ENCODE results near the gene KBTBD2.
"Not testable (repeated sequence)": the region's sequence is repeated elsewhere in the genome, so short reads cannot be mapped to it uniquely, and the experiment has no call there.

KBTBD2 gene

DNA sequence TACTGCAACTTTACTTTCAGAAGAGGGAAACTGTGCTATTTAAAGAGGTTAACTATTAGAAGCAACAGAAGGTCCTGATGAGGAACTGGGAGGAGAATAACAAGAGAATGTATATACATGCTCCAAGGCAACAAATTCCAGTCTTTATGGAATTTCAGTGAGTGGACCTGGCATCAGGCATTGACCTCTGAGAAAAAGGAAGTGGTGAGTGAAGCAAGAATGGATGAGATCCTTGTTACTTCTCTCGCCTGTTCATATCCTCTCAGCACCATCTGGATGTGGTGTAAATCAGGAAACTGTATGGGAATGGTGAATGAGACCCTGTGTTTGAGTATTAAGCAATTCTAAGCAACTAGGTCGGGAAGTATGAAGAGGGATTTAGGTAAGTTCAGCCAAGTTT is 30.3 kb upstream of the KBTBD2 start:
- Histone ChIP-seq H3K4me1 (ENCODE audit: control insufficient read depth in 1 of 2, insufficient read depth in 2 of 2, low read length in 2 of 2) (no peaks in the 10 kb centered on the region), H2AFZ (ENCODE audit: insufficient read depth, low read length, poor library complexity) (no peak overlapping the region), H2BK12ac (ENCODE audit: low read length) (no peak overlapping the region), H3K4me2 (ENCODE audit: low read length) (no peak overlapping the region), H3K79me1 (ENCODE audit: low read length) (no peaks in the 10 kb centered on the region), H2BK5ac (ENCODE audit: low read depth, low read length, poor library complexity) (no peak overlapping the region), H3K23ac (ENCODE audit: low read length) (no peak overlapping the region), H3K79me2 (ENCODE audit: control insufficient read depth, insufficient read depth, low read length, poor library complexity) (no peaks in the 10 kb centered on the region), H3K4ac (ENCODE audit: low read depth, low read length) (no peak overlapping the region), H3K9me3 (ENCODE audit: insufficient read depth, low read depth, low read length) (no peaks in the 10 kb centered on the region), H3K36me3 (ENCODE audit: control insufficient read depth in 1 of 2, insufficient read depth in 2 of 2, low read length in 2 of 2) (no peaks in the 10 kb centered on the region), H3K27me3 (ENCODE audit: insufficient read depth, low read length) (no peaks in the 10 kb centered on the region), H3K27ac (ENCODE audit: low read depth, low read length) (no peak overlapping the region), H2BK120ac (ENCODE audit: insufficient read depth, low read length, poor library complexity) (no peak overlapping the region), H3K18ac (ENCODE audit: low read length) (no peak overlapping the region), H4K8ac (ENCODE audit: low read depth, low read length) (no peak overlapping the region), H4K91ac (ENCODE audit: low read depth, low read length) (no peak overlapping the region), H2AK5ac (ENCODE audit: low read length) (no peak overlapping the region), H3K4me3 (ENCODE audit: low read depth, low read length) (no peak overlapping the region), H4K12ac (ENCODE audit: low read depth, low read length) (no peak overlapping the region), H3K14ac (ENCODE audit: low read length) (no peak overlapping the region), H3K9ac (ENCODE audit: low read length) (no peak overlapping the region)
- WGBS (ENCODE audit: extremely low coverage, insufficient coverage, insufficient read length), result no CpG with 5 or more reads among the region's 2 CpGs
- no peak for DNase-seq

DNA sequence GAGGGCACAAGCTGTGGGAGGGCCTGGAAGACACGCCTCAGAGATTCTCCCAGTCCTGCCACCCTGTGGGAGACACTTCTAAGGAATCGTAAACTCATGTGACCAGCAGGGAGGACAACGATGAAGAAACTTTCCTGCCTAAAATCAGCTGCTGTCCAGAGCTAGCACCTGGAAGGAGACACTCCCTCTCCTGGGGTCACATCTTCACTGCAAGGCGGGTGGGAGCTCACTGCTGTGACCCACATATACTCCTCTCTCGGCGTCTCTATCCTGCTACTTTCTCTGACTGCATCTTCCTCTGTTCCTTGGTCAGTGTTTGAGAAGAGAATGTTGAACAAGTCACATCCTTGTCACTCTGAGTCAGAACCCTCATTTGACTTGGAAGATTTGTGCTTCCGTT is 25.4 kb upstream of the KBTBD2 start:
- not testable (repeated sequence) for H4K91ac ChIP-seq (ENCODE audit: low read depth, low read length); H3K27ac ChIP-seq (ENCODE audit: low read depth, low read length); H3K36me3 ChIP-seq (ENCODE audit: control insufficient read depth in 1 of 2, insufficient read depth in 2 of 2, low read length in 2 of 2); H3K4me2 ChIP-seq (ENCODE audit: low read length); H2BK12ac ChIP-seq (ENCODE audit: low read length); H2AFZ ChIP-seq (ENCODE audit: insufficient read depth, low read length, poor library complexity); H3K4me3 ChIP-seq (ENCODE audit: low read depth, low read length); H3K27me3 ChIP-seq (ENCODE audit: insufficient read depth, low read length); H2AK5ac ChIP-seq (ENCODE audit: low read length); H3K4me1 ChIP-seq (ENCODE audit: control insufficient read depth in 1 of 2, insufficient read depth in 2 of 2, low read length in 2 of 2); H3K14ac ChIP-seq (ENCODE audit: low read length); H2BK5ac ChIP-seq (ENCODE audit: low read depth, low read length, poor library complexity); H4K12ac ChIP-seq (ENCODE audit: low read depth, low read length); H2BK120ac ChIP-seq (ENCODE audit: insufficient read depth, low read length, poor library complexity); H3K18ac ChIP-seq (ENCODE audit: low read length); DNase-seq; H3K79me1 ChIP-seq (ENCODE audit: low read length); H4K8ac ChIP-seq (ENCODE audit: low read depth, low read length); H3K79me2 ChIP-seq (ENCODE audit: control insufficient read depth, insufficient read depth, low read length, poor library complexity); H3K9ac ChIP-seq (ENCODE audit: low read length); H3K23ac ChIP-seq (ENCODE audit: low read length); H3K4ac ChIP-seq (ENCODE audit: low read depth, low read length); H3K9me3 ChIP-seq (ENCODE audit: insufficient read depth, low read depth, low read length)
- no CpG with 5 or more reads among the region's 7 CpGs for WGBS (ENCODE audit: extremely low coverage, insufficient coverage, insufficient read length)

DNA sequence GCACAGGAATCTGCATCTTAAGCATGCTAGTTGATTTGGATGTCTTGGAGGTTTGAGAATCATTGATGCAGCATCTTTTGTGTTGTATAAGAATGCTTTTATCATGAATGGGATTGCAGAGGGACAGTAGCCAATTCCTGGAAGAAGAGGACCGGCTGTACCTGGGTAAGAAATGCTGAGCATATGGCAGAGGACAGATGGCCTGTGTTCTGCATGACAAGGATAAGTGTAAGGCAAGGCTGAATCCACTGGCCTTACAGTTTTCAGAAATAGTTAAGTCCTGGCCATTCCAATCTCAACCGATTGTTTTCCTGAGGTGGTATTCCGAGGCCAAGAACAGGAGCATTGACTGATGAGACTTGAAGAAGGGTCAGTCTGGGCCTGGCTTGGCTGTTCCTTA is 24.4 kb upstream of the KBTBD2 start:
- no peak overlapping the region for H3K14ac ChIP-seq (ENCODE audit: low read length)
- H2AFZ ChIP-seq (ENCODE audit: insufficient read depth, low read length, poor library complexity), result no peak overlapping the region
- peaks cover 0 to 3% of the 10 kb centered on the region in 2 experiments for H3K36me3 ChIP-seq (ENCODE audit: control insufficient read depth in 1 of 2, insufficient read depth in 2 of 2, low read length in 2 of 2)
- WGBS (ENCODE audit: extremely low coverage, insufficient coverage, insufficient read length), result no CpG with 5 or more reads among the region's 3 CpGs
- no peak overlapping the region for H2AK5ac ChIP-seq (ENCODE audit: low read length)
- no peak overlapping the region for H3K4me3 ChIP-seq (ENCODE audit: low read depth, low read length)
- no peak overlapping the region for H2BK120ac ChIP-seq (ENCODE audit: insufficient read depth, low read length, poor library complexity)
- no peak overlapping the region for H3K18ac ChIP-seq (ENCODE audit: low read length)
- H3K9me3 ChIP-seq (ENCODE audit: insufficient read depth, low read depth, low read length), result no peaks in the 10 kb centered on the region
- no peak overlapping the region for H3K4ac ChIP-seq (ENCODE audit: low read depth, low read length)
- no peaks in the 10 kb centered on the region for H3K4me1 ChIP-seq (ENCODE audit: control insufficient read depth in 1 of 2, insufficient read depth in 2 of 2, low read length in 2 of 2)
- H2BK5ac ChIP-seq (ENCODE audit: low read depth, low read length, poor library complexity), result no peak overlapping the region
- H4K12ac ChIP-seq (ENCODE audit: low read depth, low read length), result no peak overlapping the region
- H3K79me2 ChIP-seq (ENCODE audit: control insufficient read depth, insufficient read depth, low read length, poor library complexity), result no peaks in the 10 kb centered on the region
- H2BK12ac ChIP-seq (ENCODE audit: low read length), result no peak overlapping the region
- H3K23ac ChIP-seq (ENCODE audit: low read length), result no peak overlapping the region
- no peak overlapping the region for H3K4me2 ChIP-seq (ENCODE audit: low read length)
- H3K27ac ChIP-seq (ENCODE audit: low read depth, low read length), result no peak overlapping the region
- no peak overlapping the region for H3K9ac ChIP-seq (ENCODE audit: low read length)
- H3K79me1 ChIP-seq (ENCODE audit: low read length), result no peaks in the 10 kb centered on the region
- no peak for DNase-seq
- no peak overlapping the region for H4K8ac ChIP-seq (ENCODE audit: low read depth, low read length)
- H3K27me3 ChIP-seq (ENCODE audit: insufficient read depth, low read length), result no peaks in the 10 kb centered on the region
- no peak overlapping the region for H4K91ac ChIP-seq (ENCODE audit: low read depth, low read length)

DNA sequence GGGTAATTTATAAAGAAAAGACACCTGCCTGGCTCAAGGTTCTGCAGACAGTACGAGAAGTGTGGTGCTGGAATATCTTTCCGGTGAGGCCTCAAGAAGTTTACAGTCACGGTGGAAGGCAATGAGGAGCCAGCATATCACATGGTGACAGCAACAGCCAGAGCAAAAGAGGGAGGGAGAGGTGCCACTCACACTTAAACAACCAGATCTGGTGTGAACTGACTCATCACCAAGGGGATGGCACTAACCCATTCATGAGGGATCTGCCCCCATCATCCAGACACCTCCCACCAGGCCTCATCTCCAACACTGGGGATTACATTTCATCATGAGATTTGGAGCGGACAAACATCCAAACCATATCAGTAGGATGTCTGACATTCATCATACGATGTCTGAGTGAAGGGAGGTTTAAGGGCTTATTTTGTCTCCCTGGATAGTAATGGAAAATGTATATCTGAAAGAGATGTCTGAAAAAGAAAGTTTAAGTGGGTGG is 23.5 kb upstream of the KBTBD2 start:
- Histone ChIP-seq H3K4me3 (ENCODE audit: low read depth, low read length) (no peak overlapping the region), H2BK12ac (ENCODE audit: low read length) (no peak overlapping the region), H2BK120ac (ENCODE audit: insufficient read depth, low read length, poor library complexity) (no peak overlapping the region), H3K9me3 (ENCODE audit: insufficient read depth, low read depth, low read length) (no peaks in the 10 kb centered on the region), H3K4me1 (ENCODE audit: control insufficient read depth in 1 of 2, insufficient read depth in 2 of 2, low read length in 2 of 2) (no peaks in the 10 kb centered on the region), H3K79me2 (ENCODE audit: control insufficient read depth, insufficient read depth, low read length, poor library complexity) (no peaks in the 10 kb centered on the region), H2AFZ (ENCODE audit: insufficient read depth, low read length, poor library complexity) (no peak overlapping the region), H2AK5ac (ENCODE audit: low read length) (no peak overlapping the region), H3K4me2 (ENCODE audit: low read length) (no peak overlapping the region), H3K18ac (ENCODE audit: low read length) (no peak overlapping the region), H4K8ac (ENCODE audit: low read depth, low read length) (no peak overlapping the region), H3K14ac (ENCODE audit: low read length) (no peak overlapping the region), H4K12ac (ENCODE audit: low read depth, low read length) (no peak overlapping the region), H2BK5ac (ENCODE audit: low read depth, low read length, poor library complexity) (no peak overlapping the region), H3K27me3 (ENCODE audit: insufficient read depth, low read length) (no peaks in the 10 kb centered on the region), H3K36me3 (ENCODE audit: control insufficient read depth in 1 of 2, insufficient read depth in 2 of 2, low read length in 2 of 2) (peaks cover 0 to 3% of the 10 kb centered on the region in 2 experiments), H3K4ac (ENCODE audit: low read depth, low read length) (no peak overlapping the region), H3K9ac (ENCODE audit: low read length) (no peak overlapping the region), H3K27ac (ENCODE audit: low read depth, low read length) (no peak overlapping the region), H4K91ac (ENCODE audit: low read depth, low read length) (no peak overlapping the region), H3K23ac (ENCODE audit: low read length) (no peak overlapping the region), H3K79me1 (ENCODE audit: low read length) (no peaks in the 10 kb centered on the region)
- DNase-seq, result no peak
- WGBS (ENCODE audit: extremely low coverage, insufficient coverage, insufficient read length), result no CpG with 5 or more reads among the region's 5 CpGs
